Uterus (tissue), 4 donors: Measurements from ENCODE around the gene NOG. TPM values are rescaled to one million over a fixed set of nuclear protein-coding genes. Genes with fewer than 3 reads are reported as not detected.

Experiments used
- DNase-seq, 2 donors: peaks; one replicate each; pipeline ENCODE4 v3.0.0-alpha.2; 2019 to 2020
- H3K27ac ChIP-seq, 2 donors: fragments of 200-600 bp; sonication (generic); 1 replicate in 1 of 2; 2 replicates in 1 of 2; pipeline ENCODE4 v1.5.1; 2016 to 2018
- H3K27me3 ChIP-seq, 2 donors: fragments of 200-600 bp; sonication (generic); one replicate each; pipeline ENCODE4 v1.5.1; 2018 to 2019; ENCODE audit warnings: control low read depth in 1 of 2
- H3K36me3 ChIP-seq, 2 donors: fragments of 200-600 bp; sonication (generic); one replicate each; pipeline ENCODE4 v1.5.1; 2019; ENCODE audit warnings: control low read depth in 1 of 2
- H3K4me1 ChIP-seq, 2 donors: fragments of 200-600 bp; sonication (generic); one replicate each; pipeline ENCODE4 v1.5.1; 2018 to 2019; ENCODE audit warnings: control low read depth in 1 of 2
- H3K4me3 ChIP-seq, 2 donors: fragments of 200-600 bp; sonication (generic); 1 replicate in 1 of 2; 2 replicates in 1 of 2; pipeline ENCODE4 v1.5.1; 2018 to 2019; ENCODE audit warnings: mild to moderate bottlenecking in 1 of 2
- H3K9me3 ChIP-seq, 2 donors: fragments of 200-600 bp; sonication (generic); one replicate each; pipeline ENCODE4 v1.5.1; 2019; ENCODE audit warnings: control low read depth in 1 of 2
- POLR2A ChIP-seq, 2 donors: fragments of 450-650 bp; IDR thresholded peaks; one replicate each; pipeline ENCODE4 v1.6.1; 2016; ENCODE audit warnings: antibody characterized with exemption in 2 of 2, mild to moderate bottlenecking in 1 of 2, moderate library complexity in 1 of 2
- intact Hi-C: fragments of 100-400 bp; cut with DNase I; formaldehyde crosslinking; loops from one replicate; pipeline ENCODE4 v1.15.1; 2023; ENCODE audit warnings: low total_unique reads
- total RNA-seq, 4 donors: library from RNA; depleted of rRNA in 3 of 4; stranded (reverse); fragments of >200 nt in 3 of 4; gene quantifications; one replicate each; pipeline versions ENCODE4 v1.1.0 to v1.2.4, GENCODE V29; 2014 to 2023
- TF ChIP-seq, protein P1 (sequence below), 4 experiments: fragments of 200-600 bp in 2 of 4; fragments of 450-650 bp in 2 of 4; sonication (generic) in 2 of 4; IDR thresholded peaks; one replicate each; pipeline ENCODE4 v1.5.1; 2016 to 2019; ENCODE audit warnings: antibody characterized with exemption in 4 of 4, mild to moderate bottlenecking in 2 of 4, moderate library complexity in 1 of 4
- donor health status: DM: yes; HTN: yes; CAD: no.

NOG gene
- total RNA-seq, 4 donors from 2014 or later: 0.21 to 2.6 TPM; not detected in 2

GRCh38 chr17:56638591-56639051 lies 45.1 kb downstream of the NOG start:
- no peaks in the 10 kb centered on the region for H3K36me3 ChIP-seq
- peaks cover 0 to 3% of the 10 kb centered on the region in 2 donors for H3K27me3 ChIP-seq
- no peaks in the 10 kb centered on the region for H3K9me3 ChIP-seq
- no peak for DNase-seq
- H3K4me3 ChIP-seq: no peak overlapping the region
- TF ChIP-seq, protein P1, sequence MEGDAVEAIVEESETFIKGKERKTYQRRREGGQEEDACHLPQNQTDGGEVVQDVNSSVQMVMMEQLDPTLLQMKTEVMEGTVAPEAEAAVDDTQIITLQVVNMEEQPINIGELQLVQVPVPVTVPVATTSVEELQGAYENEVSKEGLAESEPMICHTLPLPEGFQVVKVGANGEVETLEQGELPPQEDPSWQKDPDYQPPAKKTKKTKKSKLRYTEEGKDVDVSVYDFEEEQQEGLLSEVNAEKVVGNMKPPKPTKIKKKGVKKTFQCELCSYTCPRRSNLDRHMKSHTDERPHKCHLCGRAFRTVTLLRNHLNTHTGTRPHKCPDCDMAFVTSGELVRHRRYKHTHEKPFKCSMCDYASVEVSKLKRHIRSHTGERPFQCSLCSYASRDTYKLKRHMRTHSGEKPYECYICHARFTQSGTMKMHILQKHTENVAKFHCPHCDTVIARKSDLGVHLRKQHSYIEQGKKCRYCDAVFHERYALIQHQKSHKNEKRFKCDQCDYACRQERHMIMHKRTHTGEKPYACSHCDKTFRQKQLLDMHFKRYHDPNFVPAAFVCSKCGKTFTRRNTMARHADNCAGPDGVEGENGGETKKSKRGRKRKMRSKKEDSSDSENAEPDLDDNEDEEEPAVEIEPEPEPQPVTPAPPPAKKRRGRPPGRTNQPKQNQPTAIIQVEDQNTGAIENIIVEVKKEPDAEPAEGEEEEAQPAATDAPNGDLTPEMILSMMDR (IDR thresholded peaks at IDR 0.05): no peak
- no peak for TF ChIP-seq POLR2A (IDR thresholded peaks at IDR 0.05)
- H3K4me1 ChIP-seq: no peaks in the 10 kb centered on the region
- intact Hi-C loops: no loop called here
- H3K27ac ChIP-seq: no peak overlapping the region

- no peak overlapping the region for H3K4me3 ChIP-seq
- intact Hi-C loops: no loop called here
- DNase-seq: no peak
- no peaks in the 10 kb centered on the region for H3K36me3 ChIP-seq
- no peaks in the 10 kb centered on the region for H3K4me1 ChIP-seq
- TF ChIP-seq, protein P1 (IDR thresholded peaks at IDR 0.05): no peak
- no peak for TF ChIP-seq POLR2A (IDR thresholded peaks at IDR 0.05)
- H3K27ac ChIP-seq: no peak overlapping the region
- no peaks in the 10 kb centered on the region for H3K9me3 ChIP-seq
- H3K27me3 ChIP-seq: peaks cover 0 to 3% of the 10 kb centered on the region in 2 donors
Measured at GRCh38 chr17:56639517-56639916, 46.0 kb downstream of the NOG start.

GRCh38 chr17:56640116-56640515 lies 46.6 kb downstream of the NOG start:
- Histone ChIP-seq H3K9me3 (no peaks in the 10 kb centered on the region), H3K36me3 (no peaks in the 10 kb centered on the region), H3K4me1 (no peaks in the 10 kb centered on the region), H3K27ac (no peak overlapping the region), H3K27me3 (peaks cover 0 to 3% of the 10 kb centered on the region in 2 donors), H3K4me3 (no peak overlapping the region)
- no peak for TF ChIP-seq POLR2A (IDR thresholded peaks at IDR 0.05)
- TF ChIP-seq, protein P1 (IDR thresholded peaks at IDR 0.05): no peak
- intact Hi-C loops: no loop called here
- no peak for DNase-seq

DNA sequence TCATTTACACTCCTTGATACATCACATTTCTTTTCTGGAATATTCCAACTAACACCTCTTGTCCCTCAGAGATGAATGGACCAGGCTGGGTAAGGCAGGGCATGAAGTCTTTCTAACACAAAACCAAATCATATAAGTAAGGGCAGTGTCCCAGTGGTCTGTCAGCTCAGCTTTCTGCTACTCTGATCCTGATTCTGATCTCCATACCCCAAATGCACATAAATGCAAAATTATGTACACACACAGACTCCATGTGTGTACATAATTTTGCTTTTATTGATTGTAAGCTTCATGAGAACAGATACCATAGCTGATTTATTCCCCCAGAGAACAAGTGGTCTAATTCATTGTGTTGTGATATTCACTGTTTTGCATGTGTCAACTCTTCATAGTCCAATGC lies 47.9 kb downstream of the NOG start:
- Histone ChIP-seq H3K4me1 (no peaks in the 10 kb centered on the region), H3K9me3 (no peaks in the 10 kb centered on the region), H3K4me3 (no peak overlapping the region), H3K27ac (no peak overlapping the region), H3K36me3 (no peaks in the 10 kb centered on the region), H3K27me3 (no peaks in the 10 kb centered on the region)
- no peak for DNase-seq
- TF ChIP-seq POLR2A (IDR thresholded peaks at IDR 0.05): no peak
- TF ChIP-seq, protein P1 (IDR thresholded peaks at IDR 0.05): no peak
- intact Hi-C loops: no loop called here

DNA sequence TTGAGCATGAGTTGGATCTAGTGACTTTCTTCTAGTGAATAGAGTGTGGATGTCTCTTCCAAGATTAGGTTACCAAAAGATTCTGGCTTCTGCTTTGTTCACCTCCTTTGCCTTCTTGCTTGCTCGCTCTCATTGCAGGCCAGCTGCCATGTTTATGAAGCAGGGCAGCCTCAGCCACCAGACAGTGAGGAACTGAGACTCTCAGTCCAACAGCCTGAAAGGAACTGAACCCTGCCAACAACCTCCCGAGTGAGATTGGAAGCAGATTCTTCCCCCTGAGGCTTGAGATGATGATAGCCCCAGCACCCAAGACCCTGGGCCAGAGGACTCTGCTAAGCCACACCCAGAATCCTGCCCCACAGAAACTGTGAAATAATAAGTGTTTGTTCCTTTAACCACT lies 48.4 kb downstream of the NOG start:
- Histone ChIP-seq H3K36me3 (no peaks in the 10 kb centered on the region), H3K27me3 (no peaks in the 10 kb centered on the region), H3K4me3 (no peak overlapping the region), H3K27ac (no peak overlapping the region), H3K4me1 (no peaks in the 10 kb centered on the region), H3K9me3 (no peaks in the 10 kb centered on the region)
- no peak for DNase-seq
- intact Hi-C loops: no loop called here
- TF ChIP-seq POLR2A (IDR thresholded peaks at IDR 0.05): no peak
- TF ChIP-seq, protein P1 (IDR thresholded peaks at IDR 0.05): no peak
